ENCODE data around the gene SSBP1. TPM values are rescaled to one million over a fixed set of nuclear protein-coding genes. Genes with fewer than 3 reads are reported as not detected.

The SSBP1 gene
- total and polyA plus RNA-seq, 2 donors (not counting 3 experiments of a cell fraction or from before 2014, with no cell fraction given), result 77.9 to 169 TPM

DNA sequence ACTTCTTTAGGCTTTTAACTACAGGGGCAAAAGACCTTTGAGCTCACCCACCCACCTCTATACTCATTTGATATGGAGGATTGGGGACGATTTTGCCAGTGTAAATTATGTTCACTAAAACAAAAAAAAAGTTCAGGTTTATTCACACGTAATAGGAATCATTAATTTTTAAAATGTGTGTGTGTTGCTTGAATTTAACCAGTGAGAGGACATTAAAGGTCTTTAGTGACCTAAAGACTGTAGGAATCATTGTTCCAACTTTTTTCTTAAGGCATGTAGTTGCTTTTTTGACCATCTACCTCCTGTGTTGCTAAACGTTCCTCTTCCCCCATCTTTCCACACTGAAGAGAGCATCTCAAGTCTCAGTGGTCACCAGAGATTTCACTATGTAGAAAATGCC, 1.1 kb downstream of the SSBP1 start:
- BruUV-seq (replicated peaks), result no TSS peak
- DNase-seq (ENCODE audit: low read depth, low spot score) (no peak), FAIRE-seq (no peak)
- H3K27ac ChIP-seq (ENCODE audit: insufficient read depth, low read depth, low read length), result no peak overlapping the region
- no peak overlapping the region for H2AFZ ChIP-seq (ENCODE audit: low read depth, low read length)
- TF ChIP-seq JUN (IDR thresholded peaks at IDR 0.05; ENCODE audit: borderline replicate concordance, insufficient read depth, insufficient read length, low read depth), result no peak
- no peak for TF ChIP-seq FOS (IDR thresholded peaks at IDR 0.05; ENCODE audit: borderline replicate concordance, insufficient read depth, low read length)
- no peak for TF ChIP-seq EZH2 (IDR thresholded peaks at IDR 0.05; ENCODE audit: borderline replicate concordance, low read depth, low read length, severe bottlenecking)
- TF ChIP-seq POLR2AphosphoS5 (IDR thresholded peaks at IDR 0.05; ENCODE audit: insufficient read depth, low read depth, low read length), result no peak
- TF ChIP-seq, protein P1, sequence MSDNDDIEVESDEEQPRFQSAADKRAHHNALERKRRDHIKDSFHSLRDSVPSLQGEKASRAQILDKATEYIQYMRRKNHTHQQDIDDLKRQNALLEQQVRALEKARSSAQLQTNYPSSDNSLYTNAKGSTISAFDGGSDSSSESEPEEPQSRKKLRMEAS (IDR thresholded peaks at IDR 0.05; ENCODE audit: insufficient read depth, insufficient read length), result no peak
- TF ChIP-seq GATA2 (IDR thresholded peaks at IDR 0.05; ENCODE audit: insufficient read depth, insufficient read length, low read depth, low read length), result no peak
- no peak for TF ChIP-seq MYC (IDR thresholded peaks at IDR 0.05; ENCODE audit: low read depth, low read length)
- no peak for TF ChIP-seq POLR2A (IDR thresholded peaks at IDR 0.05; ENCODE audit: low read depth, low read length)
- TF ChIP-seq, protein P2, sequence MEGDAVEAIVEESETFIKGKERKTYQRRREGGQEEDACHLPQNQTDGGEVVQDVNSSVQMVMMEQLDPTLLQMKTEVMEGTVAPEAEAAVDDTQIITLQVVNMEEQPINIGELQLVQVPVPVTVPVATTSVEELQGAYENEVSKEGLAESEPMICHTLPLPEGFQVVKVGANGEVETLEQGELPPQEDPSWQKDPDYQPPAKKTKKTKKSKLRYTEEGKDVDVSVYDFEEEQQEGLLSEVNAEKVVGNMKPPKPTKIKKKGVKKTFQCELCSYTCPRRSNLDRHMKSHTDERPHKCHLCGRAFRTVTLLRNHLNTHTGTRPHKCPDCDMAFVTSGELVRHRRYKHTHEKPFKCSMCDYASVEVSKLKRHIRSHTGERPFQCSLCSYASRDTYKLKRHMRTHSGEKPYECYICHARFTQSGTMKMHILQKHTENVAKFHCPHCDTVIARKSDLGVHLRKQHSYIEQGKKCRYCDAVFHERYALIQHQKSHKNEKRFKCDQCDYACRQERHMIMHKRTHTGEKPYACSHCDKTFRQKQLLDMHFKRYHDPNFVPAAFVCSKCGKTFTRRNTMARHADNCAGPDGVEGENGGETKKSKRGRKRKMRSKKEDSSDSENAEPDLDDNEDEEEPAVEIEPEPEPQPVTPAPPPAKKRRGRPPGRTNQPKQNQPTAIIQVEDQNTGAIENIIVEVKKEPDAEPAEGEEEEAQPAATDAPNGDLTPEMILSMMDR (IDR thresholded peaks at IDR 0.05; ENCODE audit: extremely low read depth in 1 of 2, insufficient read depth in 1 of 2, low read depth in 1 of 2, low read length in 2 of 2), result no peak
- intact Hi-C loops (cut with micrococcal nuclease), result no loop called here
- POLR2A ChIA-PET, result no interaction called here
- peaks cover 15 to 20% of the 10 kb centered on the region in 2 experiments for H3K36me3 ChIP-seq (ENCODE audit: control insufficient read depth in 2 of 2, extremely low read depth in 1 of 2, insufficient read depth in 2 of 2, low read length in 2 of 2)
- peak overlapping the region; percentile 98 for H3K9ac ChIP-seq (replicated peaks; ENCODE audit: extremely low read depth, insufficient read depth, low read length)
- H3K4me3 ChIP-seq (replicated peaks in 1 of 3; ENCODE audit: insufficient read depth in 1 of 3, low read depth in 1 of 3, low read length in 3 of 3), result peak overlapping the region in 1 of 3 experiments; percentile 96
- peaks cover 16% of the 10 kb centered on the region for H3K4me1 ChIP-seq (ENCODE audit: control insufficient read depth, extremely low read depth, insufficient read depth, low read length)
- no peaks in the 10 kb centered on the region for H3K9me3 ChIP-seq (replicated peaks; ENCODE audit: control insufficient read depth, insufficient read depth, low read length)
- peak overlapping the region; percentile 98 for H3K4me2 ChIP-seq (ENCODE audit: insufficient read depth, low read length)
- no peaks in the 10 kb centered on the region for H3K27me3 ChIP-seq (ENCODE audit: control insufficient read depth in 2 of 2, insufficient read depth in 2 of 2, low read length in 2 of 2)
- H3K9me1 ChIP-seq (replicated peaks; ENCODE audit: control insufficient read depth, extremely low read depth, insufficient read depth, low read length), result no peaks in the 10 kb centered on the region
- dilution Hi-C loops (cut with MboI; ENCODE audit: extremely low pct_ligation_motif_present, low sequenced_read_pairs), result no loop called here
- H4K20me1 ChIP-seq (replicated peaks; ENCODE audit: control insufficient read depth, extremely low read depth, insufficient read depth, low read length), result no peaks in the 10 kb centered on the region
- peaks cover 36% of the 10 kb centered on the region for H3K79me2 ChIP-seq (ENCODE audit: control insufficient read depth, insufficient read depth, low read length)
- CTCF ChIA-PET, result interaction anchor here (1.4 to 3.3 kb wide), 6 partner anchors 11 to 85 kb away, joined by 4 to 83 read pairs (median 23); partner anchors contain the start of gene DENND11

Data from endothelial cell of umbilical vein (primary cell).